Erythroblast (primary cell): Measurements from ENCODE around the gene CNP.

Experiments used
- GATA1 ChIP-seq: IDR thresholded peaks from 2 replicates; pipeline ENCODE4 v1.6.1; 2011; ENCODE audit warnings: low read depth, mild to moderate bottlenecking, control low read depth, low read length, moderate library complexity
- POLR2A ChIP-seq: IDR thresholded peaks from 2 replicates; pipeline ENCODE4 v1.6.1; 2011; ENCODE audit warnings: mild to moderate bottlenecking, low read length

- TF ChIP-seq POLR2A (no peak), GATA1 (no peak)
Measured at GRCh38 chr17:42010898-42011516, 44.4 kb downstream of the CNP start.
